SU-DHL-6 (cell line): Measurements from ENCODE around the gene BMP2K.

ENCODE experiments used
- EZH2phosphoT487 ChIP-seq: fragments of 200-600 bp; sonication (generic), shearing (Covaris generic); conservative IDR thresholded peaks from 2 replicates; pipeline ENCODE4 v1.6.1; 2018; ENCODE audit warnings: mild to moderate bottlenecking, antibody characterized with exemption, low read length, moderate library complexity, mixed read lengths
- TF ChIP-seq, protein P1 (sequence below): fragments of 200-600 bp; sonication (generic); IDR thresholded peaks from one replicate; pipeline ENCODE4 v1.5.1; 2017; ENCODE audit warnings: antibody characterized with exemption, mild to moderate bottlenecking, low read length, moderate library complexity; ENCODE audit not compliant: insufficient read depth, poor library complexity, severe bottlenecking

- TF ChIP-seq, protein P1, sequence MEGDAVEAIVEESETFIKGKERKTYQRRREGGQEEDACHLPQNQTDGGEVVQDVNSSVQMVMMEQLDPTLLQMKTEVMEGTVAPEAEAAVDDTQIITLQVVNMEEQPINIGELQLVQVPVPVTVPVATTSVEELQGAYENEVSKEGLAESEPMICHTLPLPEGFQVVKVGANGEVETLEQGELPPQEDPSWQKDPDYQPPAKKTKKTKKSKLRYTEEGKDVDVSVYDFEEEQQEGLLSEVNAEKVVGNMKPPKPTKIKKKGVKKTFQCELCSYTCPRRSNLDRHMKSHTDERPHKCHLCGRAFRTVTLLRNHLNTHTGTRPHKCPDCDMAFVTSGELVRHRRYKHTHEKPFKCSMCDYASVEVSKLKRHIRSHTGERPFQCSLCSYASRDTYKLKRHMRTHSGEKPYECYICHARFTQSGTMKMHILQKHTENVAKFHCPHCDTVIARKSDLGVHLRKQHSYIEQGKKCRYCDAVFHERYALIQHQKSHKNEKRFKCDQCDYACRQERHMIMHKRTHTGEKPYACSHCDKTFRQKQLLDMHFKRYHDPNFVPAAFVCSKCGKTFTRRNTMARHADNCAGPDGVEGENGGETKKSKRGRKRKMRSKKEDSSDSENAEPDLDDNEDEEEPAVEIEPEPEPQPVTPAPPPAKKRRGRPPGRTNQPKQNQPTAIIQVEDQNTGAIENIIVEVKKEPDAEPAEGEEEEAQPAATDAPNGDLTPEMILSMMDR = no peak
- TF ChIP-seq EZH2phosphoT487 = no peak
Observed at GRCh38 chr4:78756137-78756536, 20.0 kb upstream of the BMP2K start.
